ENCODE data around the gene EID1. TPM values are rescaled to one million over a fixed set of nuclear protein-coding genes. Genes with fewer than 3 reads are reported as not detected.

EID1 gene
- total RNA-seq, 1 donor from 2014 or later: 247 TPM

DNA sequence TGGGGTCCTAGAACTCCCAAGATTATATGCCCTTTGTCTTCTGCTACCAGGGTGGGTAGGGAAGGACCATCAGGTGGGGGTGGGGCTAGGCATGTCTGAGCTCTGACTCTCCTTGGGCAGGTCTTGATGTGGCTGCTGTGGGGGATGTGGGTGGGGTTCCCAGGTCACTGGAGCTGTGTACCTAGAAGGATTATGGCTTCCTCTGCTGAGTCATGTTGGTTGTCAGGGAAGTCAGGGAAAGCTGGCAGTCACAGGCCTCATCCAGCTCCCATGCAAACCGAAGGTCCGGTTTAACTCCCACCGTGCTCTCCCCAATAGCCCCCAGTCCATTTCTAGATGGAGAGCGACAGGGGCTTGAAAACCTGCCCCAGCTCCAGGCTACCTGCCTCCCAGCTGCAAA, 35.2 kb downstream of the EID1 start:
- H3K27ac ChIP-seq: no peak overlapping the region
- intact Hi-C loops (cut with DNase I): no loop called here
- no peaks in the 10 kb centered on the region for H3K9me3 ChIP-seq
- no peak overlapping the region for H3K4me3 ChIP-seq
- H3K4me1 ChIP-seq: no peaks in the 10 kb centered on the region
- DNase-seq (ENCODE audit: low spot score in 2 of 2): no peak
- no peaks in the 10 kb centered on the region for H3K27me3 ChIP-seq
- no peaks in the 10 kb centered on the region for H3K36me3 ChIP-seq
- TF ChIP-seq, protein P1, sequence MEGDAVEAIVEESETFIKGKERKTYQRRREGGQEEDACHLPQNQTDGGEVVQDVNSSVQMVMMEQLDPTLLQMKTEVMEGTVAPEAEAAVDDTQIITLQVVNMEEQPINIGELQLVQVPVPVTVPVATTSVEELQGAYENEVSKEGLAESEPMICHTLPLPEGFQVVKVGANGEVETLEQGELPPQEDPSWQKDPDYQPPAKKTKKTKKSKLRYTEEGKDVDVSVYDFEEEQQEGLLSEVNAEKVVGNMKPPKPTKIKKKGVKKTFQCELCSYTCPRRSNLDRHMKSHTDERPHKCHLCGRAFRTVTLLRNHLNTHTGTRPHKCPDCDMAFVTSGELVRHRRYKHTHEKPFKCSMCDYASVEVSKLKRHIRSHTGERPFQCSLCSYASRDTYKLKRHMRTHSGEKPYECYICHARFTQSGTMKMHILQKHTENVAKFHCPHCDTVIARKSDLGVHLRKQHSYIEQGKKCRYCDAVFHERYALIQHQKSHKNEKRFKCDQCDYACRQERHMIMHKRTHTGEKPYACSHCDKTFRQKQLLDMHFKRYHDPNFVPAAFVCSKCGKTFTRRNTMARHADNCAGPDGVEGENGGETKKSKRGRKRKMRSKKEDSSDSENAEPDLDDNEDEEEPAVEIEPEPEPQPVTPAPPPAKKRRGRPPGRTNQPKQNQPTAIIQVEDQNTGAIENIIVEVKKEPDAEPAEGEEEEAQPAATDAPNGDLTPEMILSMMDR (IDR thresholded peaks at IDR 0.05): no peak

DNA sequence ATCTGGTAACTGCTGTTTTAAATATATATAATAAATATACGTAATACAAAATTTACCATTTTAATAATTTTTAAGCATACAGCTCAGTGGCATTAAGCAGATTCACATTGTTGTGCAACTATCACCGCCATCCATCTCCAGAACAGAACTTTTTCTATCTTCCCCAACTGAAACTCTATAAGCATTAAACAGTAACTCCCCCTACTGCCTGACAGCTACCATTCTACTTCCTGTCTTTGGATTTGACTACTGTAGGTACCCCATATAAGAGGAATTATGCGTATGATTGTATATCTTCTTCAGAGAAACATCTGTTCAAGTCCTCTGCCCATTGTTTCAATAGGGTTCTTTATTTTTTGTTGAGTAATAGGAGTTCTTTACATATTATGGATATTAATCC, 36.8 kb downstream of the EID1 start:
- no peak overlapping the region for H3K4me3 ChIP-seq
- H3K27ac ChIP-seq: no peak overlapping the region
- no peaks in the 10 kb centered on the region for H3K36me3 ChIP-seq
- DNase-seq (ENCODE audit: low spot score in 2 of 2): no peak
- H3K9me3 ChIP-seq: no peaks in the 10 kb centered on the region
- intact Hi-C loops (cut with DNase I): no loop called here
- no peaks in the 10 kb centered on the region for H3K27me3 ChIP-seq
- TF ChIP-seq, protein P1 (IDR thresholded peaks at IDR 0.05): no peak
- no peaks in the 10 kb centered on the region for H3K4me1 ChIP-seq

DNA sequence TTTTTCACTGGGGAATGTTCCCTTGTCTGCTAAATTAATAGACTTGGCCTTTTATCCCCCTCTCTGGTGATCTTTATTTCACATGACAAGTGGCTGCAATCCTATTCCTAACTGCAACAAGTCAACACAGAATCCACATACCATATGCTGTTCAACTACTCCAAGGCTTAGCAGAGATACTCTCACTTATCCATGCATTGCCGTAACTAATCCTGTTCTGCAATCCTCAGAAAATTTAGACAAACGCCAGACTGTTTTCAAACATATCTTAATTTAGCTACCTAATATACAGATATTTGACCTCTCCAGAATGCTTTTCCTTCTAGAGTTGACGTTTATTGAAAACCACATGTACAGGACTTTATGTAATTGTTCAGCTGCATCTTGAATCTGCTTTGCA, 37.9 kb downstream of the EID1 start:
- no peaks in the 10 kb centered on the region for H3K9me3 ChIP-seq
- intact Hi-C loops (cut with DNase I): no loop called here

DNA sequence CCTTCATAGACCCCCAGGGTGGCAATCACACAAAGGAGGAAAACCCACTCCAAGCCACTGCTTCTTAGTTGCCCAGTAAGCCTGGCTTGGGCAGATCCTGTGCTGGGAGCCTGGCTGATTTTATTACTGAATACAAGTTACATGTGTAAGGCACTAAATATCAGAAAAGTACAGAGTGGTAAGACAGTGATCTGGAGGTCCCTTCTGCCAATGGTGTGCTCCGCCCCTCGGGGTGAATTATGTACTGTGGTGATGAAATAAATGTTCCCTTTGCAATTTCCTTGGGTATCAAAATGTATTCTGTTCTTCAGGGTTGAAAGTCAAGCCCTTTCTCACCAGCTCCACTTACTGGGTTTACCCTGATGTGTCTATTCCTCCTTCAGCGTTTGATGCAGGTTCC, 38.8 kb downstream of the EID1 start:
- no peaks in the 10 kb centered on the region for H3K4me1 ChIP-seq
- H3K36me3 ChIP-seq: no peaks in the 10 kb centered on the region
- TF ChIP-seq, protein P1 (IDR thresholded peaks at IDR 0.05): no peak
- H3K9me3 ChIP-seq: no peaks in the 10 kb centered on the region
- no peaks in the 10 kb centered on the region for H3K27me3 ChIP-seq
- no peak overlapping the region for H3K4me3 ChIP-seq
- no peak for DNase-seq (ENCODE audit: low spot score in 2 of 2)
- no peak overlapping the region for H3K27ac ChIP-seq
- intact Hi-C loops (cut with DNase I): no loop called here

More for the DNA sequence above, 37.9 kb downstream of the EID1 start:
- no peaks in the 10 kb centered on the region for H3K27me3 ChIP-seq
- H3K4me1 ChIP-seq: no peaks in the 10 kb centered on the region
- TF ChIP-seq, protein P1 (IDR thresholded peaks at IDR 0.05): no peak
- DNase-seq (ENCODE audit: low spot score in 2 of 2): no peak
- no peaks in the 10 kb centered on the region for H3K36me3 ChIP-seq
- no peak overlapping the region for H3K4me3 ChIP-seq
- H3K27ac ChIP-seq: no peak overlapping the region

DNA sequence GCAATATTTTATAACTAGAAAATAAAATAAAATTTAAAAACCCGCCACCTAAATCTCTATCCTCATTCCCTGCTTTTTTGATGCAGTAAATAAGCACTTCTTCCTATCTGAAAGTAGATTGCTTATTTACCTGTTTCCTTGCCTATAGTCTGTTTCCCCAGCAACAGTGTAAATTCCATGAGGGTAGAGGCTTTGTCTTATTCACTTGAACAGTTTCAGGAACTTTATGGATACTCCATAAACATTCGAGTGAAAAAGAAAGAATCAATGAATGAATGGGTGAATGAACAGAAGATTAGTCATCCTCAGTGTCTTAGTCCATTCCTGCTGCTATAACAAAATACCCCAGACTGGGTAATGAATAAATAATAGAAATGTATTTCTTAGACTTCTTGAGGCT, 44.1 kb downstream of the EID1 start:
- no peaks in the 10 kb centered on the region for H3K36me3 ChIP-seq
- no peaks in the 10 kb centered on the region for H3K9me3 ChIP-seq
- no peak for DNase-seq (ENCODE audit: low spot score in 2 of 2)
- no peaks in the 10 kb centered on the region for H3K27me3 ChIP-seq
- no peaks in the 10 kb centered on the region for H3K4me1 ChIP-seq
- H3K27ac ChIP-seq: no peak overlapping the region
- intact Hi-C loops (cut with DNase I): no loop called here
- TF ChIP-seq, protein P1 (IDR thresholded peaks at IDR 0.05): no peak
- H3K4me3 ChIP-seq: no peak overlapping the region
